Measurements from ENCODE around the gene GPR141.

DNA sequence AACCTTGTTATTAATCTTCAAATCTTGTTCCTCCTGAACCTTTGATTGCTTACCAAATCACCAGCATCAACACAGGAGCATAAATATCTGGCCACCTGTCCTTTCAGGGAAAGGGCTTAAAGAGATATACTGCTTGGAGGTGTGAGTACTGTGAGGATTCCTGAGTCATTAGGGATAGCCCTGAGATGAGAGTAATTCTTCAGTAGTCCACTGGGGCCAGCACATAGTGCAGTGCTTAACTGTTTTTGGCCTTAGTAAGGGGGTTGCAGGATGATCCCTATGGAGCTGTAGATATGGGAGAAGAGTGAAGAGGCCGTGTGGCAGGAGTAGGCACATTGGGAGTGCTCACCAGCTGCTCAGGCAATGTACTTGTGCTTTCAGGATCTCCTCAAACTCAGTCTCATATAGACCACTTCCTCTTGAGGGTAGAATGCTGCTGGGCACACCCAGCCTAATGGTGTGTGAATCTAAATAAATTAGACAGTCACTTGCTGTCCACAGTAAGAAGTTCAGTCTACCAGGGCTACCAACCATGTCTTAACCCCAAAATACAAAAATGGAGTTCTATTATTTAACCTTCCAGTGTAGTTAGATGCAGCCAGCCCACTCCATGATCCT is 26.5 kb upstream of the GPR141 start:
- TF ChIP-seq POLR2A (IDR thresholded peaks at IDR 0.05; ENCODE audit: low read depth, low read length) (no peak), TAF1 (IDR thresholded peaks at IDR 0.05; ENCODE audit: borderline replicate concordance, low read depth, low read length) (no peak)
